ENCODE measurements around the gene OSGEP. TPM values are rescaled to one million over a fixed set of nuclear protein-coding genes. Genes with fewer than 3 reads are reported as not detected.

OSGEP gene
- 50.4 and 53.9 TPM in 2 replicates for total RNA-seq

DNA sequence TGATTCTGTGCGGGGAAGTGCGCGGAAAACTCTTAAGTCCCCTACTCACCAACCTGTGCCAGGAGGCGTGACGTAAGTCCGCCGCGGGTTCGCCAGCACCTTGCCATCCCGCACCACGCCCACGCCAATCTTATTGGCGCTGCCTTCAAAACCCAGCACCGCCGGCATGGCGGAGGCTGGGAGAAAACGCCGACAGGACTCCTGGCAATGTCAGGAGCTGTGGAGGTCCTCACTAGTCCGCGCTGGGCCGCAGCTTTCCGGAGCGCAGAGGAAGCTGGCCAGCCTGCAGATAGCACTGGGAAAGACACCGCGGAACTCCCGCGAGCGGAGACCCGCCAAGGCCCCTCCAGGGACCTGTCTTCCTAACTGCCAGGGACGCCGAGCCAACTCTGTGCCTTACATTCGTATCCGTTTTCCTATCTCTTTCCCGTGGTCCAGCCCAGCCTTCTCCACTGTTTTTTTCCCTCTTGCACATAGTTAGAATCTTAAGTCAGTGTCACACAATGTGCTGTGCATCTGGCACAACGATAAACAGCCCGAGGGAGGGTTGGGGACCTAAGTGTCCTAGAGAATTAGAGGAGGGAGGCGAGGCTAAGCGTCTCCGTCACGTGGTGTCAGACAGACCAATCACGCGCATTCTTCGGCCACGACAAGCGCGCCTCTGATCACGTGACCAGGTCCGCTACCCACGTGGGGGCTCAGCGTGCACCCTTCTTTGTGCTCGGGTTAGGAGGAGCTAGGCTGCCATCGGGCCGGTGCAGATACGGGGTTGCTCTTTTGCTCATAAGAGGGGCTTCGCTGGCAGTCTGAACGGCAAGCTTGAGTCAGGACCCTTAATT lies at the start of gene OSGEP, which contains the start of gene APEX1:
Gene OSGEP (minus strand): TSS at position 297 of the 839 bp plus-strand sequence. CDS start 129 bp downstream, at position 168.
Gene APEX1 (plus strand): TSS at position 711 of the 839 bp plus-strand sequence. CDS start 420 bp downstream, outside the sequence.

DNA sequence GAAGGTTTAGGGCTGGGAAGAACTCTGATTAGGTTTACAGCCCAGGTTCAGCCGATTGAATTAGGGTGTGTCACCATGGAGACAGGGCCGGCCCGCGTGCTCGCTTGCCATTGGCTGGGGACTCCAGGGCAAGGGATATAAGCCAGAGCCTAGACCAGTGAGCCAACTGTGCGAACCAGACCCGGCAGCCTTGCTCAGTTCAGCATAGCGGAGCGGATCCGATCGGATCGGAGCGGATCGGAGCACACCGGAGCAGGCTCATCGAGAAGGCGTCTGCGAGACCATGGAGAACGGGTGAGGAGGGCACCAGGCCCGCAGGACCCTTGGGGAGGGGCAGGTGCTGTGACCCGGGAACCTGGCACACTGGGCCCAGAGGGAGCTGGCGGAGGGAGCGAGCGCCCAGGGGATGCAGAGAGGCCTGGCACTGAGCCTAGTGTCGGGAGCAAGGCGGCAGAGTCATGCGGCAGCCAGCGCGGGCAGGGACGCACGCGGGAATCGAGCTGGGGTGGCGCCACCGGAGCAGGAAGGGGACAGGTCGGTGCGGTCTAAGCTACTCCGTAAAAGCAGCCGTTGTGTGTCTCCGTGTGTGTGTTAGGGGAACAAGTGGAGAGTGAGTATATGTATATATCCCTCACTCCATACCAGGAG lies 14.8 kb upstream of the OSGEP start, which contains the start of gene PNP:
Gene PNP (plus strand): TSS at position 165 of the 648 bp plus-strand sequence. CDS start 119 bp downstream, at position 284.

DNA sequence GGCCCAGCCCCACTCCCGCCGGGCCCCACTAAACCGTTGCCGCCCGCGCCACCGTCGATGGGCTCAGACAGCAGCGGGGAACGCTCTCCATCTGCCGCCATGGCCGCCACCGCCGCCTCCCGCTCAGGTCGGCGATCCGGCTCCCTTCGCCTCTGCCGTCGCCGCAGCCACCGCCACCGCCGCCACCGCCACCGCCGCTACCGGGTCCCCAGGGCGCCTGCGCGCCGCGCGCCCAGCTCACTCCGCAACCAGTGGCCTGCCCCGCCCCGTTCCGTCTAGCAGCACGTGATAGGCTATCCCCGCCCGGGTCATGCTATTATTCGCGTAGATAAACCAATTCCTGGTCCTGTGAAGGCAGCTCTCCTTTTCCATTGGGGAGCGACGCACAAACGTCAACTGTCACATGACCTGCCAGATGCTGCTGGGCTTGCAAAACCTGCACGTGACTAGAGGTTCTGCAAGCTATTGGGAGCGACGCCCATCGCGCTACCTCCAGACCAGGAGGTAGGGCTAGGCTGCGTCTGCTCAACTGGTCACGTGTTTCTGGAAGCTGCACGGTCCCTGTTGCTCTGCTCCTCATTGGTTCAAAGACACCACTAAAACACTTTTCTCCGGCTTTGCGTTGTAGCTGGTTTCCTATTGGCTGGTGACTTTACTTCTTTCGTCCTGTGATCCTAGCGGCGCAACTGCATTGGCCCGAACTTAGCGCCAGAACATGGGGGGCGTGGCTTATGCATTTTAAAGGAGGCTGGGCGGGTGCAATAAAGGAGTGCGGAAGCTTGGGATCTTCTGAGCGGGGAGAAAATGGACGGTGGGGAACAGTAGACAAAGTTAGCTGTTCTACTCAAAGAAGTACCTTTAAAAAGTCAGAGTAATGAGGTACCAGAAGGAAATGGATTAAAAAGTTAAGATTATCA lies 6.9 kb upstream of the OSGEP start, which contains the start of gene PIP4P1:
Gene PIP4P1 (minus strand): TSS at position 210 of the 917 bp plus-strand sequence. CDS start 109 bp downstream, at position 101.

DNA sequence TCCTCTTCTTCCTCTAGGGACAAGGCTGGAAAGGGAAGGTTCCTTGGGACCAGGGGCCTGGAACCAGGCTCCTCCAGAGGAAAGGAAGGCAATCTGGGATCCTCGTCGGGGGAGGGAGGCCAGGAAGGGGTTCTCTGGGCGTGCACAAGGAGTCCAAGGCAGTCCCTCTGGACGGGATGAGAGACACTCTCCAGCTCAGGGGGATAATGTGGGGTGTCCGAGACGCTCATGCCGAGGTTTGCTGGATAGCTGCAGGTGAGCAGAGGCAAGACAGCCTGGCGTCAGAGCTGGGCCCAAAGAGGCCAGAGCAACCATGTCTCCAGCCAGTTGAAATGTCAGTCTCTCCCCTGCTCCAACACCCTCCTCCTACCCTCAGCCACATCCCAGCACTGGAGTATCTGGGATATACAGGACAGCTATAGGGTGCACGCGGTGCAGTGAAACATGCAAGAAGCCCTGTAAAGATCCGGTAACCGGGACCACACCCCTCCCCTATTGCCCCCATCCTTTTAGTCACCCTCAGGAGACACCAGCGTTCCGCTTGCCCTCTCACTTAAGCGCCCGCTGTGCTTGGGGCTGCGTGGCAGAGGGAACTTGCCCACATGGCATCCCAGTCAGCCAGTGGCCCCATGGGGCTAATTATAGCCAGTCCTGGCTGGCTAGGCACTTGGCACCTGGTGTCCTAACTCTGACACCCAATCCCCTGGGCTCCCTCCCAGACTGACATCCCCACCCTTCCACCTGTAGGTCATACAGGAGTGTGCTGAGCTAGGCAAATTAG lies 18.8 kb downstream of the OSGEP start, which contains the start of gene KLHL33:
Gene KLHL33 (minus strand): TSS at position 585 of the 781 bp plus-strand sequence. CDS start 355 bp downstream, at position 230.

DNA sequence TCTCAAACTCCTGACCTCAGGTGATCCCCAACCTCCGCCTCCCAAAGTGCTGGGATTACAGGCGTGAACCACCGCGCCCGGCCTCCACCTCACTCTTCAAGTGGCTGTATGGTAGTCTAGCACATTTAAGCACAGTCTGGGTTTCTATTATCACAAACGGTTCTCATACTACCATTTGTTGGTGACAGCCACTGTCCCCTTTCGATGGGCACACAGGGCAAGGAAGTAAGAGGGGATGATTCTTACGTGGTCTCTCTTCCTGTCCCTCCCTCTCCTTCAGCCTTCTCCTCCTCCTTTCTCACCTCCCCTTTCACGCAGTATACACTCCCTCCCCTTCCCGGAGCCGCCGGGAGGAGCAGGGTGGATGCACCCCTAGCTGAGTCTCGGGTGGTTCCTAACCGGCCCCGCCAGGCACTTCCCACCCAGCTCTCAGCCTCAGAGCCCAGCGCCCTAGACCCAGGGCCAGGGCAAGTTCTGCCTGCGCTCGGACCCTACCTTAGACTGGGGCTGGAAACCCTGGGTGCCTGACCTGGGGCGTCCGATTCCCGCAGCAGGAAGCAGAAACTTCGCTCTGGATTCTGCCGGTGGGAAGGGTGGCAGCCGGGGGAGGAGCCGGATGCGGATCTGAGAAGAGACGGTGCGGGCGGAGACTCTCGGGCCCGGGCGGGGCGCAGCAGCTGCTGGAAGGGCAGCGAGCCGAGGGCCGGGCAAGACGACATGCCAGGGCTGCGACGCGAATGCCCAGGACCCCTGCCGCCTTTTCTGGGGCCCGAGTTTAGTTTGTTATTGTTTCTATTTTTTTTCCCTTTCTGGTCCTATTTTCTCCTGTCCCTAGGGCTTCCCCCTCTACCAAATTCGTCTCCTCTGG lies 41.5 kb downstream of the OSGEP start, which contains the start of gene TEP1:
Gene TEP1 (minus strand): TSS at position 626 of the 868 bp plus-strand sequence. CDS start 5,062 bp downstream, outside the sequence.

Other genes with a start within 250 kb of the OSGEP start
- not detected in 2 replicates for gene OR11H6, start 231.1 kb downstream of the OSGEP start, total RNA-seq
- gene OR11H7, start 225.8 kb downstream of the OSGEP start, total RNA-seq, result not detected in 2 replicates
- not detected in 2 replicates for gene OR11H4, start 215.5 kb downstream of the OSGEP start, total RNA-seq
- gene TTC5, start 148.9 kb downstream of the OSGEP start, total RNA-seq, result 21.5 and 25.5 TPM in 2 replicates
- gene CCNB1IP1, start 121.5 kb downstream of the OSGEP start, total RNA-seq, result 37.2 and 63.2 TPM in 2 replicates
- gene PARP2, start 111.2 kb downstream of the OSGEP start, total RNA-seq, result 3.9 and 4.3 TPM in 2 replicates
- gene TEP1, start 41.3 kb downstream of the OSGEP start, total RNA-seq, result 25.2 and 33.3 TPM in 2 replicates
- gene KLHL33, start 18.6 kb downstream of the OSGEP start, total RNA-seq, result 0.09 and 0.11 TPM in 2 replicates
- 56.7 and 76.1 TPM in 2 replicates for gene APEX1, start 414 bp upstream of the OSGEP start, total RNA-seq
- 18.3 and 33.3 TPM in 2 replicates for gene PIP4P1, start 6.6 kb upstream of the OSGEP start, total RNA-seq
- 161 and 229 TPM in 2 replicates for gene PNP, start 14.6 kb upstream of the OSGEP start, total RNA-seq
- gene RNASE10, start 50.7 kb upstream of the OSGEP start, total RNA-seq, result under 0.01 TPM in 1 of 2 replicates, not detected in the other
- gene RNASE9, start 106.2 kb upstream of the OSGEP start, total RNA-seq, result not detected in 2 replicates
- gene RNASE11, start 133.2 kb upstream of the OSGEP start, total RNA-seq, result not detected in 2 replicates
- not detected in 2 replicates for gene RNASE12, start 136.6 kb upstream of the OSGEP start, total RNA-seq
- not detected in 2 replicates for gene OR6S1, start 186.9 kb upstream of the OSGEP start, total RNA-seq
- gene RNASE4, start 229.7 kb upstream of the OSGEP start, total RNA-seq, result 12.8 and 19.3 TPM in 2 replicates
- gene ANG, start 234.0 kb upstream of the OSGEP start, total RNA-seq, result 3.0 and 6.2 TPM in 2 replicates